Dedifferentiated amniotic fluid mesenchymal stem cell (primary cell): Measurements from ENCODE around the gene GDNF.
"Not testable (repeated sequence)": the region's sequence is repeated elsewhere in the genome, so short reads cannot be mapped to it uniquely, and the experiment has no call there.

Source experiments
- DNase-seq: peaks from one replicate; pipeline ENCODE4 v3.0.0-alpha.2; 2016; ENCODE audit errors: extremely low spot score

GDNF gene

DNA sequence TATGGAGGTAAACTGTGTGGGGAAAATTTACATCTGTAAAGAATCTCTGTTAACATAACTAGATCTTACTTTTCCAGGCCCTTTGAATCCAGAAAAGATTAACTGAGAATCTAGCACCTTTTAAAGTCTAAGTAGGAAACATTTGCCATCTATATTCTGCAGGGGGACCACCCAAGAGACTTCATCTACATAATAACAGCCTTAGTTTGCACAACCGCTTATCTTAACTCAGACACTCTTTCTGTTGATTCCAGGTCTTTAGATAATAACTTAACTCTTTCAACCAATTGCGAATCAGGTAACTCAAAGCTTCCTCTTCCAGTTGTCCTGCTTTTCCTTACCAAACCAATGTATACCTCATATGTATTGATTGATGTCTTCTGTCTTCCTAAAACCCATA is 53.4 kb downstream of the GDNF start:
- DNase-seq, result no peak

DNA sequence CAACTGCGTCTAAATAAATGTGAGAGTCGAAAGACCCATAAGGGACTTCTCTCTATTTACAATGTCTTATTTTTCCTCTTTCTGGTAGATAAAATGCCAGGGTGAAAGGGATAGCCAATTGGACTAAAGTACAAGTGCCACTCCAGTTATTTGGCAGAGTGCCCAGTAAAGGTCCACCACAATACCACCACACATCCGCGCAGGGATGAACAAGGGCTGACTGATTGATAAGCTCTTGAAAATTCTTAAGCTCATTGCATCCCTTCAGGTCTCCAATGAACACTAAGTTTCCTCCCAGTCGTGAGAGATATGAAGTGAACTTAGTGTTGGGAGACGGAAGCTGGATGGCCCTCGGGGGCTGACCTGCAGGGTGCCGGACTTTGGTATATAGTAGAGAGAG is 58.4 kb downstream of the GDNF start:
- DNase-seq, result not testable (repeated sequence)

DNA sequence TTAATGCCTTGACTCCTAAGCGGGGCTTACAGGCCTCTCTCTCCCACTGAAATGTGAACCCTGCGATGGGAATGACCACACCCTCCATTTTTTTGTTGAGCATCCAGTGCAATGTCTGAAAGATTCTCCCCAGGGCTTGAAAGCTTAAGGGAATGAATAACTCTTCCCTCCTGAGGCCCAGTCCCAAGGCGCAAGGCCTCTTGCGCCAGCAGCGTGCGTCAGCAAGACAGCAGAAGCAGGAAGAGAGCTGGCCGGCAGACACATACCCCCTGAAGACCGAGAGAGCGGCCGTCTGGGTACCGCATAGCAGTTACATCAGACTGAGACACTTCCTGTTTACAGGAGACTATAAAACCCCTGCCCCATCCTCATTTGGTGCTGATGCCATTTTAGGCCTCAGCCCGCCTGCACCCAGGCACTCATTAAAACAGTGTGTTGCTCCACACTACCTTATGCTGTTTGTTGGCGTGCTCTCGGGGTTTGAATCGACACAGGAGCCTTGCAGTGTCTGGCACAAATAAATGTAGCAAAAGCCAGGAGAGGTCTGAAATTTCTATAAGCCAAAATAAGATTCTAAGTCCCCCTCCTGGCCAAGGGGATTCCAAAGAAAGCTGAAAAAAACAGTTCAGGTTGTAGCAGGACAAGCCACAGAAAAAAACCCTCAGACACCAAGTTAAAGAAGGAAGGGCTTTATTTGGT is 62.3 kb downstream of the GDNF start:
- no peak for DNase-seq

DNA sequence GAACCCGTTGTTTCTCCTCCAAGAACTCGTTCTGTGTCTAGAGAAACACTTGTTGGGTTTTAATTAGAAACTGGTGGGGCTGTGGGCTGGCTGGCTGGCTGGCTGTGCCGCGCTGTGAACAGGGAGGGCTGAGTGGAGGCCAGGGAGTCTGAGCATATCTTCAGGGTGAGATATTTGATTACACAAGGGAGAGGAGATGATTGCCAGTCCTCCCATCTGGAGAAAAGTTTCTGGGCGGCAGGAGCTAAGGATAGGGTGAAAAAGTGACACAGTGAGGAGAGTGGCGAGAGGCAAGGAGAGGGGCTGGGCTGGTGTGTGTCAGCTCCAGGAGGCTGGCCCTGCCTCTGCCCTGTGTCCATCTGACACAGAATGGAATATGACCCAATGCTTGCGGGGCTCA is 63.0 kb downstream of the GDNF start:
- peak; percentile 80 for DNase-seq

DNA sequence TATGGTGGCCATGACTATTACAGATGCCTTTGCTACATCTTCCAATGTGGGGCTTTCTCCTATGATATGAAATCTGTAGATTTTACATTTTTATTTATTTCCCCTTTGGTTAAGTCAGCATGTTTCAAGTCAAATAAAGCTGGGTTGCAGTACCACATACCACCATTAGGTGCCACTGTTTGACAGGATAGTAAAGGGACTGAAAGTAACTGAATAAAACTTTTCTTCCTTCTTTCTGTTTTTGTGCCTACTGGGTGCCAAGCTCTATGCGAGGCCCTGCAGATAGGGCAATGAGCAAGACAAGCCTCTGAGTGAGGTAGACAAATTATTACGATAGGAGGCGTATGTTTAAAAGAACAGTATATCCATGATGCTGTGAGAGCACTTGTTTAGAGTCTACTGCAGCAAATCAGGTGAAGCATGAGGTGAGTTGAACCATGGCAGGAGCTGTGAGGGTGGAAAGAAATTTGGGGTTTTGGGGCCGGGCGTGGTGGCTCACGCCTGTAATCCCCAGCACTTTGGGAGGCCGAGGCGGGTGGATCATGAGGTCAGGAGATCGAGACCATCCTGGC is 64.8 kb downstream of the GDNF start:
- DNase-seq, result no peak

DNA sequence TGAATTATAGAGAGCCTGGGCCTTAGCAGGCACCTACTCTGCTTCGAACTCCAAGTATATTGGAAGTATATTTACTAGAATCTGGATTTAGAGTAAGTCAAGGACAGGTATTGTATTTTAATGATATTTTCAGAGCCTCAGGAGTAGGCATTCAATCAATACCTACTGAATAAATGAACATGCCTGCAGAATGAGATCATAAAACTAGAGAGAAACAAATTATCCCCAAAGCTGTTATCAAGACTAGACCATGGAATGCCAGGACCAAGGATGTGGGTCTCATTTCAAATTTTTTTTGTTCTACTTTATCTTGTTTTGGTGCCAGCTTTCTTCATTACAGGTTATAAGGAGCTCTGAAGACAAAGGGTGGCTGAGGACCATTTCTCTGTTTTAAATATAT is 66.0 kb downstream of the GDNF start:
- no peak for DNase-seq

DNA sequence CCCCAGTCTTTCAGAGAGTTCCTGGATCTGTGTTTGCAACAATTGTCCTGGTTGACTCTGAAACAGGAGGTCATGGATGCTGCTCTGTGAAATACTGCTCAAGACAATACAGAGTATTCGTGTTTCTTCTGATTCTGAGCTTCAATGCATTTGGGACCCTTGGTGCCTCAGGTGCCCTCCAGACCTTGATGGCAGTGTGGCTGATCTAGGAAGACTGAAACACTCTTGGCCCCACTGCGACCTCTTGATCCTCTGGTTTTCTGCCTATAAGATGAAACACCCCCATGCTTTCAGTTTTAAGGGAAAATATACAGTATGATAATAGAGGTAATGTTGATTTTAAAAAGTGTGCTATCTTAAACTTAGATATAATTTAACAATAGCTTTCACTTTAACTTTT is 67.6 kb downstream of the GDNF start:
- no peak for DNase-seq

DNA sequence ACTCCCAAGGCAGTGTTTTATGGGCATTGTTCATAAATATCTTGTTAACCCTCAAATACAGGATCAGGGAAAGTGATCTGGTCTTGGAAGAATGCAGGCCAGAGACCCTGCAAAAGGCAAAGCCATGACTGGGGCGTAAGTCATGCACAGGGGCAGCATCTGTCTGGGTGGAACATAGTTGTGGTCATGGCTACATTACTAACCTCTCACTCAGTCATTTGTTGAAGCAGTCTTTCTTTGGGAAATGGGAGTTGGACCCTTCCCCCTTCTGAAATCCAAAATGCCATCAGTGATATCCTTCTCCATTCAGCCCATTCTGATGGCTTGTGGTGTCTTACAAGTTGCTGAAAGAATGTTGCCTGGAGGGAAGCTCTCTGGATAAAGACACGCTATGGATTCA is 68.1 kb downstream of the GDNF start:
- DNase-seq, result peak; percentile 92

DNA sequence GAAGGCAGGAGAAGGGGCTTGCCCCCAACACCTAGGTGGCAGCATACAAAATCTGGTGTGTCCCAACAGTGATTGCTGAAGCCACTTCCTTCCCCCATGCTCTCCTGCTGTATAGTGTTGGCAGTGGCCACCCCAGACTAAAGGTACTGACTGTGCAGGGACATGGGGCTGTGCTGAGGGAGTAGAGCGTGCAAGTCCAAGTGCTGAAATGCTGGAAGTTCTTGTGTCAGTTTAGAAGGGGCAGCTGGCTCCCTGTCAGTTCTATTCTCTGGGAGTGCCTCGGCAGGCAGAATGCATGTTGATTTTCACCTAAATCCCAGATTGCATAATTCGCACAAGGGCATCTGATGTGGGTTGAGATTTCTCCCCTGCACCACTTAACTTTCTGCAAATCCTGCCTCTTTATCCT is 68.6 kb downstream of the GDNF start:
- no peak for DNase-seq

DNA sequence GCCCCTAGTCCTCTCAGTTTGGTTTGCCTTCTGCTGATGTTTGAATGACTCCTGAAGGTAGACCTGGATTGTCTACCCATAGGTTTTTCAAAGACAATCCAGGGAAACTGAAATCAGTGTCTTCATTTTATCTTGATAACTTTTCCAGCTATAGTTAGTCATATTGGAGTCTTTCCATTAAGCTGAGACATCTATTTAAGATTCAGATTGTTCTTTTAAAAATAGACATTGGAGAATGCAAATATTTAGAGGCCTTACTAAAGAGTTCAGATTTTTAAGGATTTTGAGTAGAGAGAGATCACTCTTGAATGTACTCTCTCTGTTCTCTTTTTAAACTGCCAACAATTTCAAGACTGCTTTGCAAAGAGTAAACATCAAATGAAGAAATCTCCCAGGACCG is 69.1 kb downstream of the GDNF start:
- DNase-seq, result no peak

DNA sequence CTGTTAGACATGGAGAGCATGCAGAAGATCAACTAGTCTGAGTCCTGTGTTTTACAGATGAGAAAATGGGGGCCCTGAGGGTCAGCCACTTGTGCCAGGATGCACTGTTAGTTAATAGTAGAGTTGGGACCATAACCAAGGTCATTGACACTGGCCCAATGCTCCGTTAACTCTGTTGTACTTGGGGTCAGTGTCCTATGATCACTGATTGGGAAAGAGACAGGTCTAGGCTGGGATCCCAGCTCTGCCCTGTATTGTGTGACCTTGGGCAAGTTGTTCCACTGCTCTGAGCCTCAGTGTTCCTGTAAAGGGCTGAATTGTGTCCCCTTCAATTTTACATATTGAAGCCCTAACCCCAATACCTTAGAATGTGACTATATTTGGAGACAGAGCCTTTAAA is 70.0 kb downstream of the GDNF start:
- no peak for DNase-seq

DNA sequence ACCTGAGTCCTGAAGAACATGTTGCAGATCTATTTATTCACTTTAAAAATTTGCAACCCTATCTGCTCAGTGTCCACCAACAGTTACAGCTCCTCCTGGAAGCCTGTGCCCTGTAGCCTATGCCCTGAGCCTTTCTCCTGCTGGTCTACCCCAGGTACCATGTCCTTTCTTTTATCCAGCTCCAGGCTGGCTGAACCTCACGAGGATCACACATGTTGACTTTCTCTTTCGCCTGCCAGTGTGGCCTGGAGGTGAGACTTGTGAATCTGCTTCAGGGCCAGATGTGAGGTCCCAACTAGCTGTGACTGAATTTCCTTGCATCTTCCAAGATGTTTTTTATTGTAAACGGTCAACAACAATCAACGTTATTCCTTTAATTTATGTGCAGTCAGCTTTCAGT is 70.7 kb downstream of the GDNF start:
- no peak for DNase-seq

DNA sequence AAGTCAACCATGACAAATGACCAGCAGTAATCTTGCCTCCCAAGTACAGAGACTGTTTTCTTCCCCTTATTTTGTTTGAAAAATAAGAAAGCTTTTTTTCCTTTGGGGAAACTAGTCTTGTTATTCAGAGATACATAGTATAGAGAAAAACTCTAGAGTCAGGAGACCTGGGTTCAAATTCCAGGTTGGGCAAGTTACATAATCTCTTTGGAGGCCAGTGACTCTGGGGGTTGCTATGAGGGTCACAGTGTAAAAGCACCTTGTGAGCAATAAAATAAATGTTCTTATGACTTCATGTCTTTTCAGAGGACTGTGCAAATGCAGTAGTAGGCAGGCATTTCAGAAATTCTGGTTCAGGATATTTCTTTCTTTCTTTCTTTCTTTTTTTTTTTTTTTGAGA is 71.5 kb downstream of the GDNF start:
- no peak for DNase-seq

DNA sequence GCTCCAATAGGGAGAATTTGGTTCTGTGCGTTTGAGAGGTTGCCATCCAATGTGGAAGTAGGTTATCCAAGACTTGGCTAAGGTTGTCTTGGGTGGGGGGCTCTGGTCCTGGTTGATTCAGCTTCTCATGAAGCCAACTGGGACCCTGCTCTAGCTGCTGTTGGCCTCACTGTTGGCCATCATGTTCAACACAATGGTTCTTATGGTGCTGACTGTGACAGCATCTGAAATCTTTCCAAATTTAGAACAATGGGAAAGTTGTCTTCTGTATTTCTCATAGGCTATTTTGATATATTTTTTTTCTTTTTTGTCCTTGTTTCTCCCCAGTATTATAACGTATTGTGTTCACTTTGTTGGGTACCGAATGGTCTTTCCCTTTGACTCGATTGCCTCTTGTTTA is 71.9 kb downstream of the GDNF start:
- DNase-seq, result no peak

DNA sequence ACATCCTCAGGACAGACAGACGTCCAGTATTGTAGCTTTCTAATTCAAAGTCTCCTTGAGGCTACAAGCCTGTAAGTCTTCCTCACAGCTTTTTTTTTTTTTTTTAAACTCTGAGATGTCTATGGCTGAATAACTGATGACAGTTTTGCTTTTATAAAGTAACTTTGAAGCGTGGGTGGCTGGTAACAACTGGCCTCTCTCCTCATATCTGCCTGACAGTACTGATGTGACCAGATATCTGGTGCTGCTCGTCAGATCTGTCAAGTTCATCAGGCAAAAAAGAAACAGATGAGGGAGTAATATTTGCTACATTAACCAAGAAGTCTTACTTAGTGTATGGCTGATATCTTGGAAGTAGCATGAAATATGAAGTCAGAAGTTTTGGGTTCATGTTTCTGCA is 72.6 kb downstream of the GDNF start:
- DNase-seq, result no peak
